Natural killer cell (primary cell): ENCODE measurements around the gene SLC25A47. TPM values are rescaled to one million over a fixed set of nuclear protein-coding genes. Genes with fewer than 3 reads are reported as not detected.

ENCODE experiments used
- ATAC-seq, 3 donors: fragments of 150-1000 bp in 2 of 3; fragments of 200-7000 bp in 1 of 3; cut with Tn5 transposase; 1 replicate in 1 of 3; 2 replicates in 2 of 3; pipeline ENCODE4 v1.10.0; 2021; ENCODE audit warnings: mild to moderate bottlenecking in 2 of 3, moderate library complexity in 2 of 3
- DNase-seq, 2 donors: peaks; one replicate each; pipeline versions ENCODE4 v3.0.0 to v3.0.0-alpha.2; 2013 to 2021; ENCODE audit warnings: mixed read lengths in 1 of 2
- H3K27ac ChIP-seq: one replicate; pipeline ENCODE4 v1.5.1; 2013; ENCODE audit warnings: mild to moderate bottlenecking, low read length
- H3K27me3 ChIP-seq: one replicate; pipeline ENCODE4 v1.6.1; 2013; ENCODE audit warnings: low read length; ENCODE audit not compliant: control insufficient read depth, insufficient read depth
- H3K36me3 ChIP-seq: one replicate; pipeline ENCODE4 v1.6.1; 2013; ENCODE audit warnings: low read length; ENCODE audit not compliant: control insufficient read depth, insufficient read depth
- H3K4me1 ChIP-seq: one replicate; pipeline ENCODE4 v1.6.1; 2013; ENCODE audit warnings: low read length; ENCODE audit not compliant: control insufficient read depth, insufficient read depth
- H3K4me3 ChIP-seq: one replicate; pipeline ENCODE4 v1.5.1; 2013; ENCODE audit warnings: low read length
- H3K9me3 ChIP-seq: one replicate; pipeline ENCODE4 v1.6.1; 2013; ENCODE audit warnings: low read length; ENCODE audit not compliant: control insufficient read depth, insufficient read depth
- H3K27ac Mint-ChIP-seq, 2 donors: one replicate each; pipeline ENCODE4 v1.8.0; 2022; ENCODE audit warnings: mild to moderate bottlenecking in 2 of 2, mixed read lengths in 2 of 2, moderate library complexity in 1 of 2
- H3K27me3 Mint-ChIP-seq, 2 donors: one replicate each; pipeline ENCODE4 v1.8.0; 2022; ENCODE audit warnings: low read depth in 2 of 2, mixed read lengths in 2 of 2
- H3K36me3 Mint-ChIP-seq: one replicate; pipeline ENCODE4 v1.8.0; 2022; ENCODE audit warnings: mixed read lengths
- H3K4me1 Mint-ChIP-seq, 2 donors: one replicate each; pipeline ENCODE4 v1.8.0; 2022; ENCODE audit warnings: mixed read lengths in 2 of 2
- H3K4me3 Mint-ChIP-seq: one replicate; pipeline ENCODE4 v1.8.0; 2022; ENCODE audit warnings: mild to moderate bottlenecking, moderate library complexity, mixed read lengths
- H3K9me3 Mint-ChIP-seq, 2 donors: one replicate each; pipeline ENCODE4 v1.8.0; 2022; ENCODE audit warnings: mixed read lengths in 2 of 2
- CTCF ChIP-seq: fragments of 200-600 bp; IDR thresholded peaks from one replicate; pipeline ENCODE4 v1.8.0; 2022; ENCODE audit warnings: antibody characterized with exemption
- WGBS: methylation state at CpG from one replicate; pipeline ENCODE4 v1.1.7; 2013; ENCODE audit warnings: missing lambda C conversion rate; ENCODE audit not compliant: insufficient coverage; 5-methylcytosine and 5-hydroxymethylcytosine counted together
- intact Hi-C: fragments of 100-400 bp; cut with micrococcal nuclease; formaldehyde crosslinking; loops from one replicate; pipeline ENCODE4 v1.14.2; 2022
- total RNA-seq, 4 donors: library from RNA; stranded (reverse); fragments of 120-200 nt in 1 of 4; gene quantifications; one replicate each; pipeline versions ENCODE4 v1.2.3 to v1.2.4, GENCODE V29; 2013 to 2022

Gene SLC25A47
- total RNA-seq, 3 donors from 2014 or later (not counting 1 experiment from before 2014, with no cell fraction given): 0.20 TPM; not detected in 2

GRCh38 chr14:100345711-100346110 is 22.6 kb downstream of the SLC25A47 start:
- Mint-ChIP-seq H3K9me3 (no peaks in the 10 kb centered on the region), H3K27ac (no peak overlapping the region), H3K36me3 (peaks cover 9% of the 10 kb centered on the region), H3K4me1 (peaks cover 0 to 3% of the 10 kb centered on the region in 2 donors), H3K27me3 (no peaks in the 10 kb centered on the region), H3K4me3 (no peak overlapping the region)
- peaks cover 10% of the 10 kb centered on the region for H3K4me1 ChIP-seq
- no peak overlapping the region for H3K27ac ChIP-seq
- no peak for TF ChIP-seq CTCF
- H3K4me3 ChIP-seq: no peak overlapping the region
- 98% methylated on average over 17 of the region's 17 CpGs for WGBS
- ATAC-seq (no peak), DNase-seq (no peak)
- H3K27me3 ChIP-seq: no peaks in the 10 kb centered on the region
- H3K9me3 ChIP-seq: no peaks in the 10 kb centered on the region
- peaks cover 31% of the 10 kb centered on the region for H3K36me3 ChIP-seq
- intact Hi-C loops: no loop called here

- H3K9me3 ChIP-seq: no peaks in the 10 kb centered on the region
- H3K36me3 Mint-ChIP-seq: peaks cover 10% of the 10 kb centered on the region
- peaks cover 32% of the 10 kb centered on the region for H3K36me3 ChIP-seq
- ATAC-seq (no peak), DNase-seq (no peak)
- peaks cover 0 to 5% of the 10 kb centered on the region in 2 donors for H3K4me1 Mint-ChIP-seq
- no peak for TF ChIP-seq CTCF
- no peaks in the 10 kb centered on the region for H3K27me3 Mint-ChIP-seq
- 90% methylated on average over 12 of the region's 12 CpGs for WGBS
- intact Hi-C loops: no loop called here
- H3K9me3 Mint-ChIP-seq: no peaks in the 10 kb centered on the region
- no peak overlapping the region for H3K27ac ChIP-seq
- no peak overlapping the region for H3K4me3 ChIP-seq
- H3K4me3 Mint-ChIP-seq: no peak overlapping the region
- H3K4me1 ChIP-seq: peaks cover 8% of the 10 kb centered on the region
- H3K27me3 ChIP-seq: no peaks in the 10 kb centered on the region
- H3K27ac Mint-ChIP-seq: no peak overlapping the region
These were observed 23.4 kb downstream of the SLC25A47 start for GRCh38 chr14:100346306-100347091.

GRCh38 chr14:100348253-100348729 is 25.2 kb downstream of the SLC25A47 start:
- Mint-ChIP-seq H3K27me3 (no peaks in the 10 kb centered on the region), H3K36me3 (peaks cover 5% of the 10 kb centered on the region), H3K9me3 (no peaks in the 10 kb centered on the region), H3K4me3 (no peak overlapping the region), H3K4me1 (peaks cover 0 to 5% of the 10 kb centered on the region in 2 donors), H3K27ac (no peak overlapping the region)
- Histone ChIP-seq H3K27ac (no peak overlapping the region), H3K36me3 (peaks cover 40% of the 10 kb centered on the region), H3K9me3 (no peaks in the 10 kb centered on the region), H3K4me1 (no peaks in the 10 kb centered on the region), H3K4me3 (no peak overlapping the region), H3K27me3 (no peaks in the 10 kb centered on the region)
- no peak for TF ChIP-seq CTCF
- DNase-seq (no peak), ATAC-seq (no peak)
- 95% methylated on average over 12 of the region's 12 CpGs for WGBS
- intact Hi-C loops: no loop called here
